HG02981 (cell line): ENCODE results near the gene PTPRK.

Experiments
- ATAC-seq: cut with Tn5 transposase; IDR thresholded peaks from one replicate; pipeline ENCODE4 v1.9.1; 2021; ENCODE audit warnings: mild to moderate bottlenecking, moderate library complexity; ENCODE audit not compliant: unreplicated experiment

Gene PTPRK

GRCh38 chr6:127976796-127977195 is 543.6 kb downstream of the PTPRK start:
- ATAC-seq, result no peak

GRCh38 chr6:127976111-127976510 is 544.3 kb downstream of the PTPRK start:
- ATAC-seq, result no peak

- ATAC-seq, result no peak
Measured at GRCh38 chr6:127972815-127973214, 547.6 kb downstream of the PTPRK start.

GRCh38 chr6:127971945-127972391 is 548.4 kb downstream of the PTPRK start:
- no peak for ATAC-seq

GRCh38 chr6:127971386-127971785 is 549.0 kb downstream of the PTPRK start:
- ATAC-seq, result no peak

GRCh38 chr6:127969701-127970100 is 550.7 kb downstream of the PTPRK start:
- ATAC-seq, result no peak

GRCh38 chr6:127968394-127968793 is 552.0 kb downstream of the PTPRK start:
- no peak for ATAC-seq

GRCh38 chr6:127967708-127968107 is 552.7 kb downstream of the PTPRK start:
- ATAC-seq, result no peak

- no peak for ATAC-seq
Measured at GRCh38 chr6:127966616-127967015, 553.8 kb downstream of the PTPRK start.

- no peak for ATAC-seq
Measured at GRCh38 chr6:127963495-127963894, 556.9 kb downstream of the PTPRK start.

- no peak for ATAC-seq
Measured at GRCh38 chr6:127959869-127960268, 560.5 kb downstream of the PTPRK start.

GRCh38 chr6:127956956-127957355 is 563.4 kb downstream of the PTPRK start:
- ATAC-seq, result no peak

- no peak for ATAC-seq
Measured at GRCh38 chr6:127956260-127956888, 564.0 kb downstream of the PTPRK start.

- ATAC-seq, result no peak
Measured at GRCh38 chr6:127954082-127954481, 566.3 kb downstream of the PTPRK start.

GRCh38 chr6:127952831-127953230 is 567.6 kb downstream of the PTPRK start:
- no peak for ATAC-seq

- no peak for ATAC-seq
Measured at GRCh38 chr6:127952176-127952575, 568.2 kb downstream of the PTPRK start.

- peak; percentile 88 for ATAC-seq
Measured at GRCh38 chr6:127951172-127951917, 569.1 kb downstream of the PTPRK start.

GRCh38 chr6:127950566-127951145 is 569.7 kb downstream of the PTPRK start:
- peak; percentile 40 for ATAC-seq

GRCh38 chr6:127949251-127949650 is 571.1 kb downstream of the PTPRK start:
- ATAC-seq, result no peak

- ATAC-seq, result no peak
Measured at GRCh38 chr6:127946388-127946787, 574.0 kb downstream of the PTPRK start.

GRCh38 chr6:127945434-127946097 is 574.8 kb downstream of the PTPRK start:
- no peak for ATAC-seq

- no peak for ATAC-seq
Measured at GRCh38 chr6:127941228-127941627, 579.2 kb downstream of the PTPRK start.
